ENCODE data around the gene AGRP.

AGRP gene

GRCh38 chr16:67438824-67439393, 44.4 kb downstream of the AGRP start:
- H3K27ac ChIP-seq (replicated peaks) = no peak overlapping the region
- H3K4me3 ChIP-seq (replicated peaks; ENCODE audit: insufficient read depth, low read length) = no peak overlapping the region
- no peaks in the 10 kb centered on the region for H3K27me3 ChIP-seq (ENCODE audit: insufficient read depth, poor library complexity, severe bottlenecking)
- TF ChIP-seq SPI1 (IDR thresholded peaks at IDR 0.05; ENCODE audit: borderline replicate concordance, low read depth) = no peak
- TF ChIP-seq CTCF (IDR thresholded peaks at IDR 0.05; ENCODE audit: insufficient read depth, low read length) = no peak
- no peak for TF ChIP-seq GABPA (IDR thresholded peaks at IDR 0.05; ENCODE audit: low read depth)
- TF ChIP-seq REST (IDR thresholded peaks at IDR 0.05; ENCODE audit: insufficient replicate concordance, low read depth) = no peak
- no peak for TF ChIP-seq POLR2AphosphoS5 (IDR thresholded peaks at IDR 0.05; ENCODE audit: low read depth)
- DNase-seq (ENCODE audit: low read depth in 1 of 2, low spot score in 1 of 2) = no peak

- no peak overlapping the region for H3K27ac ChIP-seq (replicated peaks)
- TF ChIP-seq SPI1 (IDR thresholded peaks at IDR 0.05; ENCODE audit: borderline replicate concordance, low read depth) (no peak), POLR2AphosphoS5 (IDR thresholded peaks at IDR 0.05; ENCODE audit: low read depth) (no peak), REST (IDR thresholded peaks at IDR 0.05; ENCODE audit: insufficient replicate concordance, low read depth) (no peak)
- no peaks in the 10 kb centered on the region for H3K27me3 ChIP-seq (ENCODE audit: insufficient read depth, poor library complexity, severe bottlenecking)
- no peak for DNase-seq (ENCODE audit: low read depth in 1 of 2, low spot score in 1 of 2)
- H3K4me3 ChIP-seq (replicated peaks; ENCODE audit: insufficient read depth, low read length) = no peak overlapping the region
These were observed 45.1 kb downstream of the AGRP start for GRCh38 chr16:67438098-67438791.

GRCh38 chr16:67437513-67437912, 45.8 kb downstream of the AGRP start:
- H3K4me3 ChIP-seq (replicated peaks; ENCODE audit: insufficient read depth, low read length) = no peak overlapping the region
- no peak for TF ChIP-seq REST (IDR thresholded peaks at IDR 0.05; ENCODE audit: insufficient replicate concordance, low read depth)
- TF ChIP-seq SPI1 (IDR thresholded peaks at IDR 0.05; ENCODE audit: borderline replicate concordance, low read depth) = no peak
- no peak for TF ChIP-seq CTCF (IDR thresholded peaks at IDR 0.05; ENCODE audit: insufficient read depth, low read length)
- no peak for TF ChIP-seq GABPA (IDR thresholded peaks at IDR 0.05; ENCODE audit: low read depth)
- TF ChIP-seq POLR2AphosphoS5 (IDR thresholded peaks at IDR 0.05; ENCODE audit: low read depth) = no peak
- no peak for DNase-seq (ENCODE audit: low read depth in 1 of 2, low spot score in 1 of 2)
- H3K27me3 ChIP-seq (ENCODE audit: insufficient read depth, poor library complexity, severe bottlenecking) = no peaks in the 10 kb centered on the region
- H3K27ac ChIP-seq (replicated peaks) = no peak overlapping the region
